ENCODE results near the gene NF1. TPM values are rescaled to one million over a fixed set of nuclear protein-coding genes. Genes with fewer than 3 reads are reported as not detected.

The NF1 gene
- polyA plus RNA-seq, 3 donors, result 1.2 to 7.4 (median 2.1) TPM

DNA sequence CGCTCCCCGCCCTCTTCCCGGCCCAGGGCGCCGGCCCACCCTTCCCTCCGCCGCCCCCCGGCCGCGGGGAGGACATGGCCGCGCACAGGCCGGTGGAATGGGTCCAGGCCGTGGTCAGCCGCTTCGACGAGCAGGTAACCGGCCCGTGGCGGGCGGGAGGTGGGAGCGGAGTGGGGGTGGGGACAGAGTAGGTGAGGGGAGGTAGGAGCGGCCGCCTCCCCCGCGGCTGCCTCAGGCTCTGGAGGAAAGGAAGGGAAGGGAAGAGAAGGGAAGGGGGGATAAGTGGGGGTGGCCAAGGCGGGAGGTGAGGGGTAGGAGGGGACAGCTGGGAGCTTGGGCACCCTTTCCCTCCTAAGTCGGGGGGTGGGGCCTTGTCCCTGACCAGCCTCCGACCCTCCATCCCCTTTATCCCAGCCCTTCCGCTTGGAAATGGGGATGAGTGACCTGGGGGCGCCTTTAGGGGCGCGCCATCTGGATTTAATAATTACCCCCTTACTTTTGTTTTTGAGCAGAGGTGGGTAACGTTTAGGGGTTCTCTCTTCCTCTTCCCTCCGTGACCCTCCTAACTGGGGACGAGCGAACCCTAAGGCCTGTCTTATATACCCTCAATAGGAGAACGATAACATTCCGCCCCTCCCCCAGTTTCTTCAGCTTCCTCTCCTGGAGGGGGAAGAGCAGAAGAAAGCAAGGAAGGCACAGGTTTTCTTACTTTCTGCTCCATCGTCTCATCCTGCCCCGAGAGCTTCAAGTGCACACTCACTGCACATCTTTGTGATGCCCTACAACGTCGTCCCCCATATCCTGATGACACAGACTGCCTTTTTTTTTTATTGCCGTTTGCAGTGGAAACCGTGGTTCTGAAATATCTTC, 694 bp downstream of the NF1 start:
- Mint-ChIP-seq H3K4me1 (peaks cover 17% of the 10 kb centered on the region), H3K27me3 (ENCODE audit: low read depth in 3 of 3) (peaks cover 0 to 2% (median 0%) of the 10 kb centered on the region in 3 donors), H3K36me3 (no peaks in the 10 kb centered on the region), H3K9me3 (no peaks in the 10 kb centered on the region), H3K4me3 (peak overlapping the region; percentile 96 to 97), H3K27ac (peak overlapping the region; percentile 80 to 91 (median 88))
- Histone ChIP-seq H3K4me2 (replicated peaks; ENCODE audit: extremely low read depth, low read length, poor library complexity, severe bottlenecking) (peak overlapping the region; percentile 95), H3K4me1 (ENCODE audit: control insufficient read depth in 1 of 2, insufficient read depth in 2 of 2, low read length in 2 of 2) (peaks cover 13 to 17% of the 10 kb centered on the region in 2 donors), H3K27ac (ENCODE audit: low read depth in 1 of 2, low read length in 2 of 2) (peak overlapping the region; percentile 52 to 82), H3K9me3 (replicated peaks in 1 of 2; ENCODE audit: control insufficient read depth in 1 of 2, insufficient read depth in 1 of 2, low read length in 2 of 2) (no peaks in the 10 kb centered on the region), H3K9ac (ENCODE audit: insufficient read depth, low read length, poor library complexity, severe bottlenecking) (peak overlapping the region; percentile 87), H3K4me3 (replicated peaks in 1 of 3; ENCODE audit: low read depth in 2 of 3, low read length in 3 of 3) (peak overlapping the region; percentile 72 to 98 (median 87)), H2AFZ (ENCODE audit: insufficient read depth, low read depth, low read length, poor library complexity, severe bottlenecking) (peak overlapping the region; percentile 97), H3K27me3 (ENCODE audit: control insufficient read depth in 2 of 2, insufficient read depth in 2 of 2, low read length in 2 of 2) (no peaks in the 10 kb centered on the region), H4K20me1 (ENCODE audit: insufficient read depth, low read length) (no peaks in the 10 kb centered on the region), H3K79me2 (ENCODE audit: insufficient read depth, low read length) (peaks cover 39% of the 10 kb centered on the region), H3K36me3 (replicated peaks in 1 of 2; ENCODE audit: control insufficient read depth in 1 of 2, insufficient read depth in 2 of 2, low read length in 2 of 2) (no peaks in the 10 kb centered on the region)
- TF ChIP-seq CTCF (IDR thresholded peaks at IDR 0.05), result no peak
- intact Hi-C loops (cut with micrococcal nuclease), result no loop called here
- DNase-seq, result peak; percentile 23 to 58 (median 32)
- 1% methylated on average over 25 of the region's 45 CpGs for WGBS (ENCODE audit: insufficient coverage)

DNA sequence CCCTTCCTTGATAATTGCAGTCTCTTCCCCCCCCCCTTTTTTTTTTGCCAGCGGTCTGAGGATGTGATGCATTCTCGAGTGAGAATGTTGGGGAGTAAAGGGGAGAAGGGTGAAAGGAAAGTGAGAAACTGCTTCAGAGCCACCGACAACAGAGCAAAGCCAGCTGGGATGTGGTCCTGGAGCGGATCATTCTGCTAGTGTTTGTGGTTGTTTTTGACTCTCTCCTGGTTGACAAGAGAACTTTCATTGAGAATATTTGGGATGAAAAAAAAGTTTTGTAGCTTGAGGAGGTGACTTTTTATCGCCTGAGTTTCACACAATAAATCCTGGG, 1.3 kb downstream of the NF1 start:
- peak overlapping the region; percentile 96 to 97 for H3K4me3 Mint-ChIP-seq
- H3K36me3 Mint-ChIP-seq, result peaks cover 0 to 2% of the 10 kb centered on the region in 2 donors
- TF ChIP-seq CTCF (IDR thresholded peaks at IDR 0.05), result no peak
- H3K27me3 ChIP-seq (ENCODE audit: control insufficient read depth in 2 of 2, insufficient read depth in 2 of 2, low read length in 2 of 2), result no peaks in the 10 kb centered on the region
- peaks cover 13 to 17% of the 10 kb centered on the region in 2 donors for H3K4me1 ChIP-seq (ENCODE audit: control insufficient read depth in 1 of 2, insufficient read depth in 2 of 2, low read length in 2 of 2)
- peak overlapping the region; percentile 72 to 98 (median 87) for H3K4me3 ChIP-seq (replicated peaks in 1 of 3; ENCODE audit: low read depth in 2 of 3, low read length in 3 of 3)
- peak overlapping the region in 1 of 2 donors; percentile 82 for H3K27ac ChIP-seq (ENCODE audit: low read depth in 1 of 2, low read length in 2 of 2)
- peaks cover 17% of the 10 kb centered on the region for H3K4me1 Mint-ChIP-seq
- peak overlapping the region; percentile 80 to 91 (median 88) for H3K27ac Mint-ChIP-seq
- H3K27me3 Mint-ChIP-seq (ENCODE audit: low read depth in 3 of 3), result peaks cover 0 to 2% (median 0%) of the 10 kb centered on the region in 3 donors
- peak overlapping the region; percentile 95 for H3K4me2 ChIP-seq (replicated peaks; ENCODE audit: extremely low read depth, low read length, poor library complexity, severe bottlenecking)
- H3K9me3 Mint-ChIP-seq, result no peaks in the 10 kb centered on the region
- H3K79me2 ChIP-seq (ENCODE audit: insufficient read depth, low read length), result peaks cover 39% of the 10 kb centered on the region
- peak overlapping the region; percentile 97 for H2AFZ ChIP-seq (ENCODE audit: insufficient read depth, low read depth, low read length, poor library complexity, severe bottlenecking)
- WGBS (ENCODE audit: insufficient coverage), result 33% methylated on average over 3 of the region's 5 CpGs
- H3K9me3 ChIP-seq (replicated peaks in 1 of 2; ENCODE audit: control insufficient read depth in 1 of 2, insufficient read depth in 1 of 2, low read length in 2 of 2), result no peaks in the 10 kb centered on the region
- intact Hi-C loops (cut with micrococcal nuclease), result no loop called here
- peaks cover 3% of the 10 kb centered on the region for H4K20me1 ChIP-seq (ENCODE audit: insufficient read depth, low read length)
- no peak for DNase-seq
- no peak overlapping the region for H3K9ac ChIP-seq (ENCODE audit: insufficient read depth, low read length, poor library complexity, severe bottlenecking)
- H3K36me3 ChIP-seq (replicated peaks in 1 of 2; ENCODE audit: control insufficient read depth in 1 of 2, insufficient read depth in 2 of 2, low read length in 2 of 2), result no peaks in the 10 kb centered on the region
